ENCODE measurements around the gene ITM2B.

GRCh38 chr13:48241651-48242050, 8.6 kb downstream of the ITM2B start:
- TF ChIP-seq CTCF (IDR thresholded peaks at IDR 0.05 in 4 of 5, conservative IDR thresholded peaks at IDR 0.05 in 1 of 5): no peak
- TF ChIP-seq POLR2A (IDR thresholded peaks at IDR 0.05): no peak
